Transverse colon (tissue), 3 donors: Measurements from ENCODE around the gene PRSS12.

ENCODE experiments used
- CTCF ChIP-seq, 5 experiments: fragments of 200-600 bp in 3 of 5; fragments of 450-650 bp in 2 of 5; sonication (generic) in 3 of 5; IDR thresholded peaks; 1 replicate in 2 of 5; 2 replicates in 3 of 5; pipeline ENCODE4 v1.5.1; 2016 to 2017; ENCODE audit warnings: antibody characterized with exemption in 5 of 5, inconsistent platforms in 3 of 5, mild to moderate bottlenecking in 2 of 5, moderate library complexity in 1 of 5
- POLR2A ChIP-seq: fragments of 450-650 bp; IDR thresholded peaks from one replicate; pipeline ENCODE4 v1.6.1; 2016; ENCODE audit warnings: antibody characterized with exemption, mild to moderate bottlenecking, moderate library complexity

DNA sequence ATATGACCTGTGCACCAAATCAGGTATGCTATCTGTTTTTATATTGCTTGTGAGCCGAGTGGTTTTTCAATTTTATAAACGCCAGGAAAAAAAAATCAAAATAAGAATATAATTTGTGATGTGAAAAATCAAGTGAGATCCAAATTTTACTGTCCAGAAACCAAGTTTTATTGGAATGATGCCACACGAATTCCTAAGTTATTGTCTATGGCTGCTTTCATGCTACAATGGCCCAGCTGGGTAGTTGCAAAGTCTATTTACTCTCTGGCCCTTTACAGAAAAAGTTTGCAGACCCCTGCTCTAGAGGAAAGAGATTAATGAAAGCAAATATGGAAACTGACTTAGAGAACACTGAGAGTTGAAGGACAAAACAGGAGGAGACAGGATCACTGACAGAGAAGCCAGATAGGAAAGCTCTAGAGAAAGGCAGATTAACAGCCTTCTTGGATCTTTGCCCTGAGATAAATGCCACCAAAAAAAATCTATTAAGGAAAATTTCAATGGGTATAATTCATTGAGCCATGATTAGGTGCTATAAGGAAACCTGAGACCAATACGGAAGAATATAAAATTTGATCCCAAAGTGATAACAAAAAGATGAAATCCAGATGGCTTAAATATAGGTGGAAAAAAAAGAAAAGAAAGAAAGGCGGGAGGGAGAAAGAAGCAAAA lies 29.8 kb downstream of the PRSS12 start:
- TF ChIP-seq CTCF (IDR thresholded peaks at IDR 0.05) (no peak), POLR2A (no peak)
